NCI-H82 (cell line): ENCODE measurements around the gene CHTOP.
"Not testable (repeated sequence)": the region's sequence is repeated elsewhere in the genome, so short reads cannot be mapped to it uniquely, and the experiment has no call there.

ENCODE experiments used
- DNase-seq: peaks from one replicate; lab custom pipeline; 2025; lab: John Stamatoyannopoulos, UW

Gene CHTOP

GRCh38 chr1:153633754-153634665, at the start of gene CHTOP:
Gene CHTOP, plus strand, starts transcription at chr1:153634066. Its CDS starts 2,523 bp downstream, at chr1:153636589.
- DNase-seq = peak; percentile 99

- DNase-seq = peak; percentile 74
Observed at GRCh38 chr1:153585006-153585405, 48.9 kb upstream of the CHTOP start.

- DNase-seq = peak; percentile 38
Observed at GRCh38 chr1:153586347-153586746, 47.5 kb upstream of the CHTOP start.

- DNase-seq = no peak
Observed at GRCh38 chr1:153587314-153587713, 46.6 kb upstream of the CHTOP start.

GRCh38 chr1:153588033-153588432, 45.8 kb upstream of the CHTOP start:
- not testable (repeated sequence) for DNase-seq

- DNase-seq = no peak
Observed at GRCh38 chr1:153588482-153588881, 45.4 kb upstream of the CHTOP start.

GRCh38 chr1:153592748-153593147, 41.1 kb upstream of the CHTOP start:
- DNase-seq = no peak

GRCh38 chr1:153597206-153597605, 36.7 kb upstream of the CHTOP start:
- no peak for DNase-seq

GRCh38 chr1:153598309-153599172, 35.3 kb upstream of the CHTOP start:
- DNase-seq = peak; percentile 90

GRCh38 chr1:153599847-153600246, 34.0 kb upstream of the CHTOP start:
- DNase-seq = no peak

GRCh38 chr1:153602749-153603148, 31.1 kb upstream of the CHTOP start:
- no peak for DNase-seq

GRCh38 chr1:153606194-153606593, 27.7 kb upstream of the CHTOP start:
- no peak for DNase-seq

- DNase-seq = no peak
Observed at GRCh38 chr1:153607381-153607780, 26.5 kb upstream of the CHTOP start.

- no peak for DNase-seq
Observed at GRCh38 chr1:153608089-153608682, 25.7 kb upstream of the CHTOP start.

- DNase-seq = no peak
Observed at GRCh38 chr1:153608742-153609584, 24.9 kb upstream of the CHTOP start.

- no peak for DNase-seq
Observed at GRCh38 chr1:153609585-153609907, 24.3 kb upstream of the CHTOP start.

- DNase-seq = no peak
Observed at GRCh38 chr1:153610334-153610733, 23.5 kb upstream of the CHTOP start.

- no peak for DNase-seq
Observed at GRCh38 chr1:153610811-153611301, 23.0 kb upstream of the CHTOP start.

GRCh38 chr1:153611356-153611755, 22.5 kb upstream of the CHTOP start:
- no peak for DNase-seq

GRCh38 chr1:153612111-153612754, 21.6 kb upstream of the CHTOP start:
- DNase-seq = no peak

- no peak for DNase-seq
Observed at GRCh38 chr1:153612755-153613331, 21.0 kb upstream of the CHTOP start, which contains the start of gene S100A16. Gene S100A16, minus strand, starts transcription at chr1:153613137. Its CDS starts 4,986 bp downstream, at chr1:153608151.
